GM21717 (cell line): Measurements from ENCODE around the gene CDK5RAP2.

Experiments used
- ATAC-seq: cut with Tn5 transposase; IDR thresholded peaks from one replicate; pipeline ENCODE4 v1.9.1; 2021; ENCODE audit warnings: mild to moderate bottlenecking, moderate library complexity; ENCODE audit not compliant: unreplicated experiment

The CDK5RAP2 gene

GRCh38 chr9:120440791-120441190, 139.2 kb downstream of the CDK5RAP2 start:
- no peak for ATAC-seq

GRCh38 chr9:120439926-120440325, 140.0 kb downstream of the CDK5RAP2 start:
- ATAC-seq: no peak

GRCh38 chr9:120438836-120439546, 141.0 kb downstream of the CDK5RAP2 start:
- ATAC-seq: no peak

DNA sequence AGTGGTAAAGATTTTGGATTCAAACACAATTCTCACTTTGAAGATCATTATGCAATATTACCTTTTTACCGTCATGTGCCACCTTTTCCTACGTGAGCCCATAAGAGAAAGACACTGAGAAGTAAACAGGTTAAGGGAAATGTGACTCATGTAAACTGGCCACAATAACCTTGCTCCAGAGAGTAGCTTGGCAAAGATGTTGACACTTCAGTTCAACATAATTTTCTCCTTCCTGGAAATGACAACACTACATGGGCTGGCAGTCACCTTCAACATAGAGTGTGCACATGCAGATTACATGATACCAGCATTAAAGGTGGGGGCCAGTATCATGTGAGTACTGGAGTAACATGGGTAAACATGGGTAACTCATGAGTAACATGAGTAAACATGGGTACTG, 141.9 kb downstream of the CDK5RAP2 start:
- ATAC-seq: no peak

DNA sequence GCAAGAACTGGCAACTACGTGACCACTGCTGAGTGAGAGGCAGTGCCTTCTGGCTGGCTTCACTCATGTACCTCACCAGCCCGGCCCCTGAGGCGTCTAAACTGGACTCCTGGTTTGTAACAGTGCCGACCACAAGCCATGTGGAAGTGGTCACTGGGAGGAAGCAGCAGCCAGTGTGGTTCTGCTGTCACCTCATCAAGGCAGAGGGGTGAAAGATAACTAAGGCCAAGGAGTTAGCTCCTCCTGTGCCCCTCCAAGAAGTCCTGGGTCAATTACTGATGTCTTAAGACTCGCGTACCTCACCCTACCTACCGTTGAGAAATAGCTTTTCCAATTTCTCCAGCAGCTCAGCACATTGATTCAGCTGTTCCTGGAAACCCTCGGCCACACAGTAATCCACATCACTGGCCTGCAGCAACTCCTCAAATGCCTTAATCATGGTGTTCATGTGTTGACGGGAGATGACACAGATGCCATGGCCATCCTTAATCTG, 142.9 kb downstream of the CDK5RAP2 start:
- no peak for ATAC-seq

- ATAC-seq: no peak
These were observed 143.5 kb downstream of the CDK5RAP2 start for GRCh38 chr9:120436446-120436845.

DNA sequence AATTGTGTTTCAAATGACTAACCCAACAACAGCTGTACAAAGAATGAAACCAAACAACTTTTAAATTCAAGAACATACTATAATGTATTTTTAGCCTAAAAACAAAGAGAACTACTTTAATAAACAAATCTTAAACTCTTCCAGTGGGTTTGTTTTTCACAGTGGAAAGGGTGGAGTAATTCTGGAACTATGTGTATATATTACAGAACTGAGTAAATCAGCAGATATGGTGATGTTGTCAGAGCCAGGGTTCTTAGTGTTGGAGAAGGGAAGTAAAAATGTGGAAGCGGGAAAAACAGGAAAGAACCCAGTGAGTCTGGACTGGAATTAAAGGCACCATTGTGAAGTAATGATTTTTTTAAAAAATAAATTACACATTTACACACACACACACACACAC, 144.9 kb downstream of the CDK5RAP2 start:
- ATAC-seq: no peak

GRCh38 chr9:120434532-120434931, 145.4 kb downstream of the CDK5RAP2 start:
- ATAC-seq: no peak

DNA sequence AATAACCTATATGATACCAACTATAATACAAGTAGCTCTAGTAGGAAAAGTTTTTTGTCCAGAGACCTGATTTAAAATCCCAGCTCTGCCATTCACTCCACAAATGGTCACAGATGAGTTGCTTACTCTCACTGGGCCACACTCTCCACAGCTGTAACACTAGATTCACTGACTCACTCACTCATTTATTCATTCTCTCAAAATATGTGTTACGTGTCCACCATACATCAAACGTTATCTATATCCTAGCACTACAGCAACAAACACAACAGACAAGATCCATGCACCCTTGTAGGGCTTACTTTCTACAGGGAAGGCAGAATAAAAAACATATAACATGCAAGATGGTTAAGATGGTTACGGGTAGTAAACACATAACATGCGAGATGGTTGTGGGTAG, 146.3 kb downstream of the CDK5RAP2 start:
- ATAC-seq: no peak

- no peak for ATAC-seq
These were observed 147.4 kb downstream of the CDK5RAP2 start for GRCh38 chr9:120432600-120432999.

- ATAC-seq: no peak
These were observed 148.7 kb downstream of the CDK5RAP2 start for GRCh38 chr9:120431268-120431667.

DNA sequence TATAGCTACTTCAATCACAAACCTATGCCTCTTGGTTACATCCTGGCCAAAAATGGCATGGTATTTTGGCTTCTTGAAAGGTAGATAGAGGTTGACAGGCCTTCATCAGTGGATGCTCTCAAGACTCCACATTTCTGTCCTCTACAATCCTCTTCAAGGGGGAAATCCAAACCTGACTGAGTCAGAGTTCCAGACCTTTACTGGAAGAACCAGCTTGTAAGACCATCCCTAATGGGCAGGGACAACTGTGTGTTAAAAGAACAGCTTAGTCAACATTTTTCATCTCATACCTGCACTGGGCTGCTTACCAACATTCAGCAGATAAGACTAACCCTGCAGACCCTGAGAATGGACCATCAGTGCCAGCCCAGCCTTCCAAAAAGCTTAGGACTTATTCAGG, 155.7 kb downstream of the CDK5RAP2 start:
- ATAC-seq: no peak

GRCh38 chr9:120423812-120424211, 156.2 kb downstream of the CDK5RAP2 start:
- ATAC-seq: no peak

DNA sequence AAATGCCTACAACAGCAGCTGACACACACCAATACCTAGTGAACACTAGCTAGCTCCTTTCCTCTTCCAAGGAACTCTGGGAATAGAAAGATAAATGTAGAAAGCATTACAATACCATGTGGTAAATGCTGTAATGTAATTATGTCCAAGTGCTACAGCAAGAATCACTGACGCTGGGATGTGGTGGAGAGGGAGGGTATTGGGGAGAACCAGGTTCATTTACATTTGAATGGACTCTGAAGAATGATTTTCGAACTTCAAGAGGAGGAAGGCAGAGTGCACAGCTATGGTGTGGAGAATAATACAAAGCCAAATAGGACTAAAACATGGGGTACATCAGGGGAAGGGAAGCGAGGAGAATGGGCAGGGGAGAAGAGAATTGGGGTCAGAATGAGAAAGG, 158.0 kb downstream of the CDK5RAP2 start:
- ATAC-seq: no peak

- ATAC-seq: no peak
These were observed 161.7 kb downstream of the CDK5RAP2 start for GRCh38 chr9:120418315-120418714.

- no peak for ATAC-seq
These were observed 163.1 kb downstream of the CDK5RAP2 start for GRCh38 chr9:120416781-120417427.

GRCh38 chr9:120413121-120414048, 166.6 kb downstream of the CDK5RAP2 start:
- ATAC-seq: no peak

DNA sequence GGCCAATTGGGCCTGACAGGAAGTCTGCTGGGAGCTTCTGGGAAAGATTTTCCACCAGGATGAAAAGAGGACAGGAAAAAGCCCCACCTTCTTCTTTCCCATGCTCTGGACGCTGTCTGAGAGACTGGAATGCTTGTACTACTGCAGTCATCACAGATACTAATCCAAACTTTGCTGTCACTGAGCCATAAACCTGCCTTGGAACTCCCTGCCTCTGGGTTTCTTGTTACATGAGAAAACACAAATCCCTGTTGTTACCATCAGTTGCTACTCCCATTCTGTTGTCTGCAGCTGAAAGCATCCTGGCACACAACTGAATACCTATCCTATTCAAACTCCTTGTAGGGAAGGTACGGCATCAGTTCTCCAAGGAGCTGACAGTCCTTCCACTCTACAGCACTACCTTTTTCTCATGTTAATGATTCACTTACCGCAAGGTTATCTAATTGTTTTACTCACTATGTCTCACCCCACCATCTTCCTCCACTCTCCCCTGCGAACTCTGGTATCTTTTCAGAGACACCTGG, 167.5 kb downstream of the CDK5RAP2 start:
- ATAC-seq: no peak

DNA sequence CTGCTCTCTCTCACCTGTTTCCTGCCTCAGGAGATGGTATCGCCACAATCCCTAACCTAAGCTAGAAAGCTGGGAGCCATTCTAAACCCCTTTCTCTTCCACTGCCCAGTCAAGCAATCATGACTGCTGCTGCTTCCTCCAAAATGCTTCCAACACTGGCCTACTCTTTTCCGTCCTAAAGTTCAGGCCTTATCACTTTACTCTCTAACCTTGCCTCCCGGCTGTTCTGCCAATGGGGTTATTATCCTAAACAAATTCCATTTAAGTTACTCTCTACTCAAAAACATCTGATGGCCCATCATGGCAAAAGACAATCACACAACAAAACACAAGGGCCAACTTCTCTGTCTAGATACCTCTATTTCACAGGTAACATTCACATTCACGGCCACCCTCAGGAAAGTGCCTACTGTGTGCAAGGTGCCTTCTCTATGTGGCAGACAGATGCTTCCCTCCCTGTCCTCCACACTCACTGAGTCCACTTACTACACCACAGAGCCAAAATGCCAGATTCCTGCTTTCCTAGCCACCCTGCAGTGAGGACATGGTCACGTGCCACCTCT, 168.0 kb downstream of the CDK5RAP2 start:
- no peak for ATAC-seq

DNA sequence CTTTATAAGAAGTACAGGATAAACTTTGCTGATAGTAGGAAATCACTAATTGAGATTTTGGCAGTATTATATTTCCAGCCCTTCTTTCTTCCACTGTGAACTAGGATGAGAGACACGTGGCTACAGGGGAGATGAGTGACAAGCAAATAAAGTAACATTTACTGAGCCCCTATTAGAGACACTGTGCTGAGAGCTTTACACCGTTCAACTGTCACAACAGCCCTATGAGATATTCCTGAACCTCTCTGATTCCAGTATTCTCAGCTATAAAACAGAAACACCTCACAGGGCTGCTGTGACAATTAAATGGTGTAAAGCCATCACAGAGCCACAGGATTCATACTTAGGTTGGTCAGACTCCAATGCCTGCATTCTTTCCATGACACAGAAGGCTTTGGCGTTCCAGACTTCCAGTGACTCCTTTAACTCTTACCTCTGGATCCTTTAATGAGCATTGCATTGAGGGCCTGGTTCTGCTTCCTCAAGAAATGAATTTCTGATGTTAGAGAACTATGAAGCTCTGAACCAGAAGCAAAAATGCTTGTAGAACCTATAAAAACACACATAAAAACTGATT, 169.0 kb downstream of the CDK5RAP2 start:
- no peak for ATAC-seq
